ENCODE measurements around the gene LRRC27.

Gene LRRC27

DNA sequence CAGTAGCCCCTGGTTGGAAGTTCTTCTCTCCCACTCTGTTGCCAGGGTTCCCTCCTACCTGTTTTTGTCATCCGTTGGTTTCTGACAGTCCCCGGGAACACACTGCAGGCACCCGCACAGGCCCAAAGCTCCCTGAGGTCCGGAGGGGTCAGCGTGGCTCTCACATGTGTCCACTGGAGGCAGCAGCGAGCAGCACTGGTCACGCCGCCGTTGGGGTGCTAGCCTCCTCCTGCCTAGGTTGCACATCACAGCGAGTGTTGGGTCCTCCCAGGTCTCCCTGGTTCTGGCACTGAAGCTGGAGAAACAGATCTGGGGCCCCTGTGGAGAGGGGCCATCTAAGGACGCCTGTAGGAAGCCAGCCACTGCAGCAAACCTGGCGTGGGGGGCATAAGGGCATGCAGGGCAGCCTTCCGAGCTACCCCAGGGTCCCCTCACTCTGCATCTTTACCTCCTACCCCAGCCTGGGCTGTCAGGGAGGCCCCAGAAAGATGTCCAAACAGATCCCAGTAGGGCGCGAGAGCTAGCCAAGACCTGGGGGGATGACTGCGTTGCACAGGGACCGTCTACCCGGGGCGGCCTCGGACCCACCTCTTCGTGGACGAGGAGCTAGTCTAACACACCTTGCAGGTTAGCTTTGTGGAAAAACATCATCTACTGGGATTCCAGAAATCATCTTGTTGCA is 28.9 kb downstream of the LRRC27 start:
- peak; percentile 44 for DNase-seq

DNA sequence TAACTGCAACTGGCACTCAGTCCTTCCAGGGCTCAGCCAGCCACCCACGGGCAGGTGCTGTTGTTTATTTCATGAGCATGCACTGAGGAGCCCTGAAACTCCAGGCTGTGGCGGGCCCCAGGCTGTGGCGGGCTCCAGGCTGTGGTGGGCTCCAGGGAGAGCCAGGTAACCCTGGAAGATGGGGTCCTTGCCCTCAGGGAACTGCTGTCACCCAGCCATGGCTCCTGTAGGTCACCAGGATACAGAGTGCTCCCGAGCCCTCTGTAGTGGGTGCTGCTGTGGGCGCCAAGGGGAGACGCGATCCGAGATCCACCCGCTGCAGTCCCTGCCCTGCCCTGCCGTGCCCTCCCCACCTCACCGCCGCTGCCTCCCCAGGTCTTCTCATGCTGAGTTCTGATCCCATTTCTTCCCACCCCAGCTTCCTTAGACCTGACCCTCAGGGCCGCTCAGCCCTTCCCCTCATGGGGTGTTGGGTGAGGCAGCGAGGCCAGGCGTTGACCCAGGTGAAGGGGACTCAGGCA is 29.6 kb downstream of the LRRC27 start:
- DNase-seq, result no peak

DNA sequence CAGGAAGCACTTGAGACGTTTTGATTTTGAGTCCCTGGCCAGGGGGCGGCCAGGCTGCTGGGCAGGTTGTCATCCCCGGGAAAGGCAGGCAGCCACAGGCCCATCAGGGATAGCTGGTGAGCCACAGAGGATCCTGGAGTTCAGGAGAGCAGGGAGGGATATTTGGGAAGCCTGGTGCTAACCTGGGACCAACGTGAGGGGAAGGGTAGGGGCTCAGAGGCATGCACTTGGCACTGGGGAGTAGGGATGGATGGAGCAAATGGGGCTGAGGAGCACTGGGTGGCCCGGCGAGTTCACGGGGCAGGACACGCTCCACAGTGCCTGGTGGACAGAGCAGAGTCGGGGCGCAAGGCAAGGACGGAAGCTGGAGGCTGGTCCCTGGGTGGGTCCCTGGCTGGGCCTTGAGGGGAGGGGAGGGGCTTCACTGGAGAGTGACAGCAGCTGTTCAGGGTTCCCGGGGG is 30.2 kb downstream of the LRRC27 start:
- DNase-seq, result no peak

DNA sequence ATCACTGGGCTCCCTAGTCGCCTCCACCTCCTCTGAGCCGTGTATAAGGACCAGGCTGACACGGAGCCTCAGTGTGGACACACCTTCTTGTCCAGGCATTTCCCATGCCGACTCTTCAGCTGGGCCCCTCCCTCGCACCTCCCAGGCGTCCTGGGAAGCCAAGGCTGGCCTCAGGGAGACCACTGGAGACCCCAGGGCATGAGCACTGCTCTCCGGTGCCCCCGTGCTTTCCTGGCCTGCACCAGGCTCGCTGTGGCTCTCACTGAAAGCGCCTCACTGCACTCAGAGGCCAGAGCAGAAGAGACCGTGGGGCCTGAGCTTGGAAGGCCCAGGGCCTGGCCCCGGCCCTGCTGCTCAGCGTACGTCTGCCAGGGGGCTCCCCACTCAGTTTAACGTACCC is 31.4 kb downstream of the LRRC27 start:
- DNase-seq, result no peak

DNA sequence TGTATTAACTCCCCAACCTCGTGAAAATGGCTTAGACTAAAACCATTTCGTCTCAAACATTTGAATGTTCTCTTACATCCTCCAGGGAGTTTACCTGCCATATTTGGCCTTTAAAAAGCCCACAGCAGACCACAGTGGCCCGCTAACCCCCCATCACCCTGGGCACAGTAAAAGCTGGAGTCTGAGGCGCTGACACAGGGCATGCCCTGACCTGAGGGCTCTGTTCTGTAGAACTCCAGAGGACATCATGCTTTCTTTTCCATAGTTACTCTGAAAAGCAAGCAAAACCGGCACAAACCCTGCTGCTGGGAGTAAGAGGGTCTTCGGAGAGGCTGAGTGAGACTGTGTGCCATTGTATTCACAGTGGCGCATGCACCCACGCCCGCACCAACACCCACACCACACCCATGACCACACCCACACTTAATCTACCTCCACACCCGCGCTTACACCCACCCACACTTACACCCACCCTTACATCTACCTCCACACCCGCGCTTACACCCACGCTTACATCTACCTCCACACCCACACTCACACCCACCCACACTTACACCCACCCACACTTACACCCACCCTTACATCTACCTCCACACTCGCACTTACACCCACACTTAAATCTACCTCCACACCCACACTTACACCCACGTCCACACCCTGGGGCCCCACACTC is 32.1 kb downstream of the LRRC27 start:
- no peak for DNase-seq

DNA sequence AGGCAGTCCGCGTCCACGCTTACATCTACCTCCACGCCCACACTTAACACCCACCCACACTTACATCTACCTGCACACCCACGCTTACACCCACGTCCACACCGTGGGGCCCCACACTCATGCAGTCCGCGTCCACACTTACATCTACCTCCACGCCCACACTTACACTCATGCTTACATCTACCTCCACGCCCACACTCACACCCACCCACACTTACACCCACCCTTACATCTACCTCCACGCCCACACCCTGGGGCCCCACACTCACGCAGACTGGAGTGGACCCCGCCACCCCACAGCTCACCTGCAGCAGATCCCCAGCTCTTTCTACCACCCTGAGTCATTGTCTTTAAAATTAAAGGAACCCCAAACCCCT is 32.6 kb downstream of the LRRC27 start:
- peak; percentile 69 for DNase-seq

DNA sequence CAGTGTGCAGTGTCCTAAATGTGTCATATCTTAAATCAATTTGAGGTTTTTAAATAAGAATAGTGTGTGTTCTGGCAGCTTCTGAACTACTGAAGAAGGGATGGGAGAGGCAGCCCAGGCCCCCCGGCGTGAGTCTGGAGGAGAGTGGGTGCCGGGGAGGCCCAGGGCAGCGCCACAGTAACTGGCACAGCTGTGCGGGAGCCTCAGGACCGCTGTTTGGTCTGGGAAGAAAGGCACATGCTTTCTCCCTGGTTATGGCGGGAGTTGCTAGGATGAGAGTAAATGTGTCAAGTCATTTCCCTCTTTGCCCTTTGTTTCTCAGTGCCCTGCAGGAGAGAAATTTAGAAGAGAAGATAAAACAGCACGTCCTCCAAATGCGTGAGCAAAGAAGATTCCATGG is 33.1 kb downstream of the LRRC27 start:
- no peak for DNase-seq

DNA sequence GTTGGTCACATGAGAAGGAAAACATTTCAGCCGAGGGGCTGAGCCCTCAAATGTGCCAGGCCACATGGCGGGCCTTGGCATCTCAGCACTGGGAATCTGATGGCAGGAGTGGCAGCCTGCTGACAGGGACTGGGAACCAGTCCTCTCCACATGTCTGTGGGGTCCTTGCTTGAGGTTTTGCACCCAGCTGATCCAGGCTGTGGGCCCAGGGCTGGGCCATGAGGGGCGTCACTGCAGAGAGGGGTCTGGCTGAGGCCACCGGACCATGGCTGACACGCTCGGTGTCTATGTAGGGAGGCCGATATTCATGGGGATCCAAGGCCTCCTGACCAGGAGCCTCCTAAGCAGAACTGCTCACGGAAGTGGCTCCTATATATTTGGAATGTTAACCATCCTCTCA is 34.0 kb downstream of the LRRC27 start:
- no peak for DNase-seq

DNA sequence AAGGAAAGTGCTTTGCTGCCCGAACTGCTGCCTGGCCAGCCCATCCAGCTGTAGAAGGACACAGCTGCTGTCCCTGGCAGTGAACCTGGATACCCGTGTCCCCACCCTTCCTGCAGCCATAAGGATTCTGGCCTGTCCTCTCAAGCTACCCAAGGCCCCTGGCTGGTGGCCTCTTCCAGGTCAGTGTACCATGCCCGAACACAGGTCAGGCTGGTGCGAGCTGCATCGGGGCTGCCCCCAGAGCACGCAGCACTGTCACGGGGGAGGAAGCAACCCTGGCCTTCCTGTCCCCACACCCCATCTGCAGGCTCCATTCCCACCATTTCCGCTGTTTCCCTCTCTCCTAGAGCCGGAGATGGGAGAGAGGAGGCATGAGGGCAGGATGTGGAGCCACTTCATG is 34.5 kb downstream of the LRRC27 start:
- no peak for DNase-seq

DNA sequence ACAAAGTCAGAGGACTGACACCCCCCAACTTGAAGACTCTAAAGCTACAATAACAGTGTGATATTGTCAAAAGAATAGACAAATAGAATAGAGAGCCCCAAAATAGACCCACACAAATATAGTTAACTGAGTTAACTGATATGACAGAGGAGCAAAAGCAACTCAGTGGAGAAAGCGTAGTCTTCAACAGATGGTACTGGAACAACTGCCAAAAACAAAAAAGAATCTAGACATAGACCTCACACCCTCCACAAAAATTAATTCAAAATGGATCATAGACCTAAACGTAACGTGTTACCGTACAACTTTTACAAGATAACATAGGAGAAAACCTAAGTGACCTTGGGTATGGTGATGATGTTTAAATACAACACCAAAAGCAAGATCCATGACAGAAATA is 36.4 kb downstream of the LRRC27 start:
- no peak for DNase-seq

DNA sequence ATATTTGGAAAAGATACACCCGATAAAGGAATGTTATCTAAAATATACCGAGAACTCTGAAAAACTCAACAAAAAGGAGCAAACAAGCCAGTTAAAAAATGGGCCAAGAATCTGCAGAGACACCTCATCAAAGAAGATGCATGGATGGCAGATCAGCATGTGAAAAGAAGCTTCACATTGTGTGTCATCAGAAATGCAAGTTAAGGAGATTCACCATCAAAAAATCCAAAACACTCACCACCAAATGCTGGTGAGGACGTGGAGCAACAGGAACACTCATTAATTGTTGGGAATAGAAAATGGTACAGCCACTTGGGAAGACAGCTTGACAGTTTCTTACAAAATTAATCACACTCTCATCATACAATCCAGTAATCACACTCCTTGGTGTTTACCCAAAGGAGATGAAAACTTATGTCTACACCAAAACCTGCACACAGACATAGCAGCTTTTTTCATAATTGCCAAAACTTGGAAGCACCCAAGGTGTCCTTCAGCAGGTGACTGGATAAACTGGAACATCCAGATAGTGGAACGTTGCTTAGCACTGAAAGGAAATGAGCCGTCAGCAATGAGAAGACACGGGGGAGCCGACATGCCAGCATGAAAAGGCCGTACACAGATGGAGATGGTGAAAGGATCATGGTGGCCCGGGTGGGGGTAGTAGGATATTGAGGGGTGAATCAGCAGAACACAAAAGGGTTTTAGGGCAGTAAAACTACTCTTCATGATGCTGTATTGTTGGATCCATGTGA is 37.1 kb downstream of the LRRC27 start:
- DNase-seq, result no peak

DNA sequence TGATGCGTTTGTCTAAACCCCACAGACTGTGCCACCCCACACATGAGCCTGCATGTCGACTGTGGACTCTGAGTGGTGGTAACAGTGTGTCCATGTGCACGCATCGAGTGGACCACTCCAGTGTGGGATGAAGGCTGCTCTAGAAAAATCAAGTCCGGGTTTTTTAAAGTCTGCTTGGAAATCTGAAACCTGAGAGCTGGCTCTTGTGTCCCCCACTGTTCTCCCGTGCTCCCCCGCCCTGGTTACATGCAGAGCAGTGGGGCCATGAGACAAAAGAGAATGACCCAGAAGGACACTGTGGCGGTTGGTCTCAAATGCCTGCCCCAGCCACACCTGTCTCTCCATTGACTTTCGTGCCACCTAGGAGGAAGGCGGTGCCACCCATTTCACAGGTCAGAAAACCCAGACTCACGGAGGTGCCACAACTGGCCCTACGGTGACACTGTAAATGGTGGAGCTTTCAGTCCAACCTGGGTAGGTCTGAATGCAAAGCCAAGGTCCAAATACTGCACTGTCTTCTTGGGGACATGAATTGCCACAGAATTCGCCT is 37.7 kb downstream of the LRRC27 start:
- no peak for DNase-seq

DNA sequence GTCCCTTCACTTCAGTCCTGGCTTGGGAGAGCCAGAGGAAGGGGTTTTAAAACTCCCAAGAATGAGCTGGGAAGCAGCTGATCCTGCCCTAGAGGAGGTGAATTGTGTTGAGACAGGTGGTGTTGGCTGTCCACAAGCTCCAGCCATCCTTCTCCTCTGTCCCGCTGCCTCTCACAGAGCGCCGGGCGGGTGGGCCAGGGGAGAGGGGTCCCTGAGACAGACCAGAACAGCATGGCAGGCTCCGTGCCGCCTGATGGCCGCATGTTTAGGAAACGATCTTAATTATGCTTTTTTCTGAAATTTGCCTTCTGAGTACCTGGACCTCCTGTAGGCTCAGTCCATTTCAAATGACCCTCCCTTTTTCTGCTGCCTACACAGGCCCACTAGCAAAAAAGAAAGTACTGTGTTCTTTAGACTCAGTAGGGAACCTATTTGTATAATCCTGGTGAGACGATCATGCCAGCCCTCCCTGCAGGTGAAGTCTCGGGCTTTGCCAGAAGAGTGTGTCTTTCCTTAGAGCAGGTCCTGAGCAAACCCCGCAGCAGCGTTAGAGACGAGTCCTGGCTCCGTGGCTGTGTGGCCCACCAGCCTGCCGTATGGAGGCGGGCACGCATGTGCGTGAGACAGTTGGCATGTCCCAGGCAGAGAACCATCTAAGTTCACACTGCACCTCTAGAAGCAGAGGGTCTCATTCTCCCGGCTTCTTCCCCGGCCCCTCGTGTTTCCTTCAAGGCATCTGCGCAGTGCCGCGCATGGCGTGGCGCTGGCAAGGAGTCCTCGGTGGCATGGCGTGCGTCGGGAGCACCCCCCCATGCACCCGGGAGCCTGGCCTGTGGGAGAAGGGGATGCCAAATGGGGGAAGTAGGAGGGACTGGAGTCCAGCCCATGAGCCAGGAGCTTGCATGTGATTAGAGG is 38.7 kb downstream of the LRRC27 start:
- no peak for DNase-seq

DNA sequence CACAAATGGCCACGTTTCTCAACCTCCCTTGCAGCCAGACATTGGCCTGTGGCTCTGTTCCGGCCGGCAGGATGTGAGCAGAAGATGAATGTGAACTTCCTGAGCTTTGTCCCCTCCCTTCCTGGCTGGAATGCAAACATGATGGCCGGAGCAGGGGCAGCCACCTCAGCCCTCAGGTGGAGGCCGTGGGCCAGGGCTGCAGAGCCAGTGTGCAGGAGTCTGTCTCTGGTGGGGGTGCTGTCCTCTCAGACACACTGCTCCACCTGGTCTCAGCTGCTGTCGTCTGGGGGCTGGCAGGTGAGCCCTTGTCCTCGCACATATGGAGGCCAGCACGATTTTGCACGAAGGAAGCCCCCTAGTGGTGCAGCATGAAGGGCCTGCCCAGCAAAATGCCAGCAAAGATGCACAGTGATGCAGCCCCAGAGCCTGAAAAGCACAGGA is 39.7 kb downstream of the LRRC27 start:
- peak; percentile 25 for DNase-seq

DNA sequence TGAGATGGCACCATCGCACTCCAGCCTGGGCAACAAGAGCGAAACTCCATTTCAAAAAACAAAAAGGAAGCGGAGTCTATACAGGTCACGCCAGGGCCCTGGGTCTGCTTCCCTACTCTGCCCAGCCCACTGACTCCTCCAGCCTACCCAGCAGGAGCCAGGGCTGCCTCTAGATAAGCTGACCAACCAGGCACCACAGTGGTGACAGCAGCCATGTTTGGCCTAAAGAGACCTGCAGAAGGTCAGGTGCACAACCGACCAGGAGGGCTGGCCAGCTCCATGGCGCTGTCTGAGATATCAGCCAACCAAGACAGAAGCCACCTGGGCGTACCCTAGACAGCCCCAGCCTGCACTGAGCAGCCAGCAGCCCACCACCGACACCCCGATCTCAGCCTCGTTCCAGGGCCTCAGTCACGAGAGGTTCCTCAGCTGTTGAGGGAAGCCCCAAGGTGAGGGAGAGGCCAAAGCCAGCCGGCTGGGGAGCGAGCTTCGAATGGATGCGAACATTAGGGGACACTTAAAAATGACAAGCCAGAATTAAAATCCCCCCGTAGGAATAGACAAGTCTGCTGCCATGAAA is 40.6 kb downstream of the LRRC27 start:
- DNase-seq, result no peak

DNA sequence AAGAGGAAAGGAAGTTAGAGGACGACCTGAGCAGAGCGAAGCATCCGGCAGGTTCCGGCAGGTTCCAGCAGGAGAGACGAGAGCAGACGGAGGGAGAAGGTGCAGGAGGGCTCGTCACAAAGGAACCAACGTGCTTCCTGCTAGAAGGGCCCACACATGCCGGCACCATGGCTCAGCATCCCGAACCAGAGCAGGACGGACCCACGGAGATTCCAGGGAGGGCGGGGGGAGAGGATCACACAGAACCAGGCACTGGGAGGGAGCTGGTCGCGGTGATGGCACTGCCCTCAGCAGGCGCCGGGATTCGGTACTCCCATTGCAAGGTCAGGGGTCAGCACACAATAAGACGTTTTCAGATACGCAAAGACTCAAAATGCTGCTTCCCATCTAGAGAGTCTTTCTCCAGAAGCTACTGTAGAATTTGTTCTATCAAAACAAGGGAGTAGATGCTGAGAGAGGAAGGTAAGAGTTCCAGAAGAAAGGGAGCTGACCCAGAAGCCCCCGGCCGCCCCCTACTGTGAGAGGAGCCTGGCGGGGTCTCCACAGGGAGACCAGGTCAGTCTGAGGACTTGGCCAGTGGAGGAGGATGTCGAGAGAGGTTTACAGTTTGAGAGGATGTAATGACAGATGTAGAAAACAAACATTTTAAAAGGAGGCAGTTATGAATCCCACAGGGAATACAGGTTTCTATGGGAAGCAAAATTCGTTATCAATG is 41.4 kb downstream of the LRRC27 start:
- DNase-seq, result no peak

DNA sequence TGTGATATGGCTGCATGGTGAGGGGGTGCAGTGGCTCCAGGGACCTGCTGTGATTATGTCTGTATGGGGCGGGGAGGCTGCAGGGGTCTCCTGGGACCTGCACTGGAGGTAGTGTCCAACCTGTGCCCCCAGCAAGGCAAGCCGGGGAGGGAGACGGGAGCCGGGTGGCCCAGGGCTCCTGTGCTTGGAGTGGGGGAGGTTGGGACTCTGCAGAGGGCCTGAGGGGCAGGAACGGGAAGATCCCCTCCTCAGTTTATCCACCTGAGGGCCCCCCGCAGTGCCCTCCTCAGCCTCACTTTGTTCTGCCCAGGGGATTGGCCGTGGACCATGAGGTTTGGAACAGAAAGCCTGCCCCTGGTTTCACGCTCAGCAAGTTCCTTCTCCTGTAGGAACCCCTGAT is 42.2 kb downstream of the LRRC27 start:
- DNase-seq, result no peak

DNA sequence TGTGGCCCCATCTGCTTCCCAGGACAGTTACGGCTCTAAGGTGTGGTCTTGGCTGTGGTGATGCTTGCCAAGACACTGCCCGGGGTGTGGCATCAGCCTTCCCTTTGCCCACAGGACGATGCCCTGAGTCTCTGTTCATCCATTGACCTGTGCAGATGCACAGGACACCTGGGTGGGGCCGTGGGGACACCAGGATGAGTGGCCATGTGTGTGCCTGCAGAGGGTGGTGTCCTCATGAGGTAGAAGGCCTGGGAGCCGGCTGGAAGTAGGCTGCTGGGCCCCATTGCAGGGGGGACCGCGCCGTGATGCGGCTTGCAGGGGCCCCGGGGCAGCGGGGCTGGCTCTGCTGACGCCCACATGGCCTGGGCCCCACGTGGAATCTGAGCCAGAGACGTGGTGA is 42.6 kb downstream of the LRRC27 start:
- no peak for DNase-seq

DNA sequence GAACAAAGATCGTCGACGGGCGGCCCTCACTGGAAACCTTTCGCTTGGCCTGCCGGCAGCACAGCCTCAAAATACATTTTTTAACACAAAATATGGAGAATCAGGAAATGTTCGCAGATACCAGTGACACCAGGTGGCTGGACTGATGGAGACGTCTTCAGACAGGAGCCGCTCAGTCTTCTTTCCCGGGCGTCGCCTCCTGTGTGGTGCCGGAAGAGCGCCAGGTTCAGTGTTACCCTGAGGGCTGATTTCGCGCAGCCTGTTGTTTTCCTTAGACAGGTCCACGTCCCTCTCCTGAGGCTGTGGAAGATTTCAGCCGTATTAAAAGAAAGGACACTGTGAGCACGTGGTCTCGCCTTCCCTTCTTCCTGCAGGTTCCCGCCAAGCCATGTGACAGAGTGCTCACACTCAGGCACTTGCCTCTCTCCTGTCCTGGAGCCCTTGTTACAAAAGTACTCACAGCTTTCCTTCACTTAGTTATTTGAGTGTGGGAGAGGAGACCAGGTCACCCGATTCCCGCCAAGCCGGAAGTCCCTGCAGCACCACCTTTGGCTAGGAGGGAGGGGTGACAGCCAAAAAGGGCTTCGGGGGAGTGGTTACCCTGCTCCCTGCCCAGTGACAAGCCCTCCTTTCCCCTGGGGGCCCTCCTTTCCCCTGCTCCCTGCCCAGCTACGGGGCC is 43.3 kb downstream of the LRRC27 start:
- no peak for DNase-seq

DNA sequence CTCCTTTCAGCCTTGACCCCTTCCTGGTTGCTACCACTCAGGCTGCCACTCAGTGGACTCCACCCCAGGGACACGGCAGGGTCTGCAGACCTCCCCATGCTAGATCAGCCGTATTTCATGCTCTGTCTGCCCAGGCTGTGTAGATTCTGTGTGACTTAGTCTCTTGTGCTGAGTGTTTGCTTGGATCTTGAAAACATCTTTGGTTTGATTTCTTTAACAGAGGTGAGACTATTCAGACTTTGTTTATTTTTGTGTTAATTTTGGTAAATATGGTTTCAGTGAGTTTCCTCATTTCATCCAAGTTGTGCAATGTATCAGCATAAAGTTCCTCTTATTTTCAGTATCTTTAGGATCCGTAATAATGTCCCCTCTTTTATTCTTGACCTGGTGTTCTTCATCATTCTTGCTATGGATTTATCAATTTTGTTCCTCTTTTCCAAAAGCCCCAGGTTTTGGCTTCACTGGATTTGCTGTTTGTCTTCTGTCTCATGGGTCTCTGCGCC is 43.9 kb downstream of the LRRC27 start:
- no peak for DNase-seq

All from stimulated activated CD4-positive, alpha-beta T cell treated with anti-CD3 and anti-CD28 coated beads, Interleukin-4, amount 100 ng/mL, for 1 hour (primary cell).